ENCODE measurements around the gene FOXA3.

GRCh38 chr19:45882652-45883585, 18.8 kb downstream of the FOXA3 start:
- TF ChIP-seq CTCF (IDR thresholded peaks at IDR 0.05) = peak; percentile 93 to 97 (median 96)
- peak; percentile 71 for TF ChIP-seq POLR2A (IDR thresholded peaks at IDR 0.05)
